Neural cell (in vitro differentiated cells): ENCODE measurements around the gene NCBP2L.

Experiments used
- EP300 ChIP-seq: fragments of 450-650 bp; conservative IDR thresholded peaks from 2 replicates; pipeline ENCODE4 v1.6.1; 2014; ENCODE audit warnings: antibody characterized with exemption, mild to moderate bottlenecking, moderate library complexity; ENCODE audit not compliant: poor library complexity, severe bottlenecking
- POLR2AphosphoS5 ChIP-seq: IDR thresholded peaks from 2 replicates; pipeline ENCODE4 v1.6.1; 2012
- SMC3 ChIP-seq: fragments of 450-650 bp; conservative IDR thresholded peaks from 2 replicates; pipeline ENCODE4 v1.6.1; 2014; ENCODE audit warnings: antibody characterized with exemption, mild to moderate bottlenecking, moderate library complexity; ENCODE audit not compliant: poor library complexity
- TF ChIP-seq, protein P1 (sequence below): IDR thresholded peaks from 2 replicates; pipeline ENCODE4 v1.6.1; 2012; ENCODE audit warnings: borderline replicate concordance

DNA sequence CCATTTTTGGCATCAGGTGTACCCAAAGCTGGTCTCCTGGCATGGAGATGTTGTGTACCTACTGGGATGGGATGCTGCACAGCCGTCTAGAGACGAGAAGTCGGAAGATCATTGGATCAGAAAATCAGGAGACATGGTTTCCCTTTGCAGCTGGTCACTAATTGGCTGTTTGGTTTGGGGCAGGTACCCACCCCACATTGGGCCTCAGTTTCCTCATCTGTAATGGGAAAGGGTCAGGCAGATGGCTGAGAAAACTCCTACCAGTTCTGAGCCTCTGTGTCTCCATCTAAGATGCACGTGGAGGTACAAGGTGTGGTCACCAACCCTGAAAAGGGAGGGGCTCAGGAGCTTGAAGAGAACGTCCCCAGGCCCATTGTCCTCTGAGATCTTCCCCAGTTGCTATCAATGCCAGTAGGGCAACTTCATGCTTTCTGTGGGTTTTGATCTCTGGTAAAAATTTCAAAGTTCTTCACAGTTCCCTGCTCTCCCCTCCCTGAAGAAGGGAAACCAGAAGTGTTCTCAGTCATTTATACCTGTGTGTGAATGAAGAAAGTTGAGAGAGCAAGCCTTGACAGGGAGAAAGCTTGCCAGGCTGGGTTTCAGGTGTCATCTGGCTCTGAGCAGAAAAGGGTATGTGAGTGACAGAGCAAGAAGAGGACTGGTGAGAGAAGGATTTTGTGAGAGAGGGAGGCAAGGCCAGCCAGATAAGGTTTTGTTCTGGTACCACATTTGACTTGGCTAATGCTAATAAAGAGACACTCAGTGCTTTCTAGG, 17.0 kb upstream of the NCBP2L start:
- TF ChIP-seq POLR2AphosphoS5 (no peak), EP300 (no peak), SMC3 (no peak)
- TF ChIP-seq, protein P1, sequence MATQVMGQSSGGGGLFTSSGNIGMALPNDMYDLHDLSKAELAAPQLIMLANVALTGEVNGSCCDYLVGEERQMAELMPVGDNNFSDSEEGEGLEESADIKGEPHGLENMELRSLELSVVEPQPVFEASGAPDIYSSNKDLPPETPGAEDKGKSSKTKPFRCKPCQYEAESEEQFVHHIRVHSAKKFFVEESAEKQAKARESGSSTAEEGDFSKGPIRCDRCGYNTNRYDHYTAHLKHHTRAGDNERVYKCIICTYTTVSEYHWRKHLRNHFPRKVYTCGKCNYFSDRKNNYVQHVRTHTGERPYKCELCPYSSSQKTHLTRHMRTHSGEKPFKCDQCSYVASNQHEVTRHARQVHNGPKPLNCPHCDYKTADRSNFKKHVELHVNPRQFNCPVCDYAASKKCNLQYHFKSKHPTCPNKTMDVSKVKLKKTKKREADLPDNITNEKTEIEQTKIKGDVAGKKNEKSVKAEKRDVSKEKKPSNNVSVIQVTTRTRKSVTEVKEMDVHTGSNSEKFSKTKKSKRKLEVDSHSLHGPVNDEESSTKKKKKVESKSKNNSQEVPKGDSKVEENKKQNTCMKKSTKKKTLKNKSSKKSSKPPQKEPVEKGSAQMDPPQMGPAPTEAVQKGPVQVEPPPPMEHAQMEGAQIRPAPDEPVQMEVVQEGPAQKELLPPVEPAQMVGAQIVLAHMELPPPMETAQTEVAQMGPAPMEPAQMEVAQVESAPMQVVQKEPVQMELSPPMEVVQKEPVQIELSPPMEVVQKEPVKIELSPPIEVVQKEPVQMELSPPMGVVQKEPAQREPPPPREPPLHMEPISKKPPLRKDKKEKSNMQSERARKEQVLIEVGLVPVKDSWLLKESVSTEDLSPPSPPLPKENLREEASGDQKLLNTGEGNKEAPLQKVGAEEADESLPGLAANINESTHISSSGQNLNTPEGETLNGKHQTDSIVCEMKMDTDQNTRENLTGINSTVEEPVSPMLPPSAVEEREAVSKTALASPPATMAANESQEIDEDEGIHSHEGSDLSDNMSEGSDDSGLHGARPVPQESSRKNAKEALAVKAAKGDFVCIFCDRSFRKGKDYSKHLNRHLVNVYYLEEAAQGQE = no peak
